ENCODE results near the gene UBASH3B. TPM values are rescaled to one million over a fixed set of nuclear protein-coding genes. Genes with fewer than 3 reads are reported as not detected.

Gene UBASH3B
- total RNA-seq, 1 experiment from 2014 or later = 8.0 TPM

GRCh38 chr11:122832721-122833470 is 177.4 kb downstream of the UBASH3B start:
- no peak overlapping the region for H4K8ac ChIP-seq (replicated peaks; ENCODE audit: insufficient read length, low read depth, low read length)
- no peak overlapping the region for H2AFZ ChIP-seq (ENCODE audit: low read length)
- H3K4ac ChIP-seq (ENCODE audit: low read depth, low read length) = no peak overlapping the region
- no peak overlapping the region for H4K91ac ChIP-seq (ENCODE audit: insufficient read length, low read depth, low read length)
- Mint-ChIP-seq H3K36me3 (ENCODE audit: insufficient read depth in 1 of 3, low read depth in 3 of 3) (peaks cover 0 to 7% (median 0%) of the 10 kb centered on the region in 3 experiments; a peak in 1 of 7 replicates), H3K27ac (peak overlapping the region; percentile 40 to 84 (median 75)), H3K27me3 (ENCODE audit: low read depth) (no peaks in the 10 kb centered on the region; the same call in 1 of the 2 replicates), H3K4me3 (peak overlapping the region in 1 of 2 experiments; percentile 30; a peak in 1 of 5 replicates), H3K4me1 (peaks cover 21 to 31% of the 10 kb centered on the region in 2 experiments), H3K9me3 (peaks cover 3 to 12% of the 10 kb centered on the region in 2 experiments; a peak in 2 of 5 replicates)
- H3K4me1 ChIP-seq (ENCODE audit: insufficient read depth, low read length) = no peaks in the 10 kb centered on the region; the same call in 1 of the 2 replicates
- no peak overlapping the region for H3K4me2 ChIP-seq (ENCODE audit: insufficient read depth, insufficient read length, low read length)
- H2BK20ac ChIP-seq (ENCODE audit: low read depth, low read length, poor library complexity, severe bottlenecking) = peak overlapping the region; percentile 96
- DNase-seq = no peak
- H3K79me1 ChIP-seq (ENCODE audit: insufficient read depth, low read depth, low read length, poor library complexity, severe bottlenecking) = no peaks in the 10 kb centered on the region
- H3K23ac ChIP-seq (ENCODE audit: insufficient read length, low read depth, low read length) = no peak overlapping the region
- H3K79me2 ChIP-seq (ENCODE audit: insufficient read depth, low read length) = no peaks in the 10 kb centered on the region
- no peak overlapping the region for H3K18ac ChIP-seq (ENCODE audit: insufficient read length, low read depth, low read length)
- peak overlapping the region; percentile 41 for H2BK5ac ChIP-seq (ENCODE audit: insufficient read length, low read length)
- TF ChIP-seq, protein P1, sequence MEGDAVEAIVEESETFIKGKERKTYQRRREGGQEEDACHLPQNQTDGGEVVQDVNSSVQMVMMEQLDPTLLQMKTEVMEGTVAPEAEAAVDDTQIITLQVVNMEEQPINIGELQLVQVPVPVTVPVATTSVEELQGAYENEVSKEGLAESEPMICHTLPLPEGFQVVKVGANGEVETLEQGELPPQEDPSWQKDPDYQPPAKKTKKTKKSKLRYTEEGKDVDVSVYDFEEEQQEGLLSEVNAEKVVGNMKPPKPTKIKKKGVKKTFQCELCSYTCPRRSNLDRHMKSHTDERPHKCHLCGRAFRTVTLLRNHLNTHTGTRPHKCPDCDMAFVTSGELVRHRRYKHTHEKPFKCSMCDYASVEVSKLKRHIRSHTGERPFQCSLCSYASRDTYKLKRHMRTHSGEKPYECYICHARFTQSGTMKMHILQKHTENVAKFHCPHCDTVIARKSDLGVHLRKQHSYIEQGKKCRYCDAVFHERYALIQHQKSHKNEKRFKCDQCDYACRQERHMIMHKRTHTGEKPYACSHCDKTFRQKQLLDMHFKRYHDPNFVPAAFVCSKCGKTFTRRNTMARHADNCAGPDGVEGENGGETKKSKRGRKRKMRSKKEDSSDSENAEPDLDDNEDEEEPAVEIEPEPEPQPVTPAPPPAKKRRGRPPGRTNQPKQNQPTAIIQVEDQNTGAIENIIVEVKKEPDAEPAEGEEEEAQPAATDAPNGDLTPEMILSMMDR (conservative IDR thresholded peaks at IDR 0.05) = no peak
- H3K23me2 ChIP-seq (ENCODE audit: insufficient read length, low read depth, low read length, poor library complexity, severe bottlenecking) = no peaks in the 10 kb centered on the region
- H3K27ac ChIP-seq (ENCODE audit: insufficient read length, low read depth, low read length) = peak overlapping the region; percentile 52
- no peak overlapping the region; the same call in 1 of the 2 replicates for H3K14ac ChIP-seq (ENCODE audit: insufficient read depth, low read length)
- no peak overlapping the region for H3T11ph ChIP-seq (ENCODE audit: low read length)
- no peaks in the 10 kb centered on the region for H3K27me3 ChIP-seq (ENCODE audit: insufficient read depth, low read length)
- no peak overlapping the region for H2BK15ac ChIP-seq (ENCODE audit: low read depth, low read length)
- WGBS (ENCODE audit: extremely low coverage, insufficient read length, low lambda C conversion rate) = no CpG with 5 or more reads among the region's 6 CpGs
- H2BK12ac ChIP-seq (ENCODE audit: insufficient read length, low read depth, low read length) = peak overlapping the region; percentile 23
- H2BK120ac ChIP-seq (ENCODE audit: low read depth, low read length, poor library complexity, severe bottlenecking) = no peak overlapping the region
- H2AK5ac ChIP-seq (ENCODE audit: insufficient read length, low read length) = no peak overlapping the region
- H3K56ac ChIP-seq (ENCODE audit: insufficient read length, low read depth, low read length) = no peak overlapping the region
- no peak overlapping the region for H4K5ac ChIP-seq (ENCODE audit: insufficient read length, low read depth, low read length)
- no peaks in the 10 kb centered on the region for H3K9me3 ChIP-seq (ENCODE audit: control insufficient read depth, low read depth, low read length)
- H4K20me1 ChIP-seq (ENCODE audit: control insufficient read depth, insufficient read depth, insufficient read length) = no peaks in the 10 kb centered on the region
- H3K9ac ChIP-seq (ENCODE audit: extremely low read depth, insufficient read length, low read length) = no peak overlapping the region
